ENCODE data around the gene WDR54.
A peak's percentile ranks its signal among the peaks of the same experiment; 100 is the strongest.

The WDR54 gene

DNA sequence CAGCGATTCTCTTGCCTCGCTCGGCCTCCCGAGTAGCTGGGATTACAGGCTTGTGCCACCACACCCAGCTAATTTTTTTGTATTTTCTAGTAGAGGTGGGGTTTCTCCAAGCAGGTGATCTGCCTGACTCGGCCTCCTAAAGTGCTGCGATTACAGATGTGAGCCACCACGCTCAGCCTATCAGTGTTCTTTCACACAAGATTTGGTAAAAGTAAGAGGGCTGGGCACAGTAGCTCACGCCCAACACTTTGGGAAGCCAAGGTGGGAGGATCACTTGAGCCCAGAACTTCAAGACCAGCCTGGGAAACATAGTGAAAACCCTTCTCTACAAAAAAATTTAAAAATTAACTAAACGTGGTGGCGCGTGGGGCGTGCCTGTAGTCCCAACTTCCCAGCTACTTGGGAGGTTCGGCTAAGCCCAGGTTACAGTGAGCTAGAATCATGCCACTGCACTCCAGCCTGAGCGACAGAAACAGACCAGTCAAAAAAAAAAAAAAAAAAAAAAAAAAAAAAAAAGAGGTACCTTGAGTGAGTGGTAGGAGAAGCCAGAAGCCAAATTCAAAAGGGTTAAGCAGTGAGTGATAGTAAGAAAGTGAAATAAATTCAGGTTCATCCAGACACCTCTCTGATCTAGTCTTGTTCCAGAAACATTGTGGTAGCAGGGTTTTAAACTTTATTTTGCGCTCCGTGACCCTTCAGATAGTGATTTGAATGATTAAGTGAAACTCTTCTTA, 50.0 kb downstream of the WDR54 start:
- H3K4me3 ChIP-seq (ENCODE audit: low read depth, low read length): peak overlapping the region; percentile 94
- TF ChIP-seq, protein P1, sequence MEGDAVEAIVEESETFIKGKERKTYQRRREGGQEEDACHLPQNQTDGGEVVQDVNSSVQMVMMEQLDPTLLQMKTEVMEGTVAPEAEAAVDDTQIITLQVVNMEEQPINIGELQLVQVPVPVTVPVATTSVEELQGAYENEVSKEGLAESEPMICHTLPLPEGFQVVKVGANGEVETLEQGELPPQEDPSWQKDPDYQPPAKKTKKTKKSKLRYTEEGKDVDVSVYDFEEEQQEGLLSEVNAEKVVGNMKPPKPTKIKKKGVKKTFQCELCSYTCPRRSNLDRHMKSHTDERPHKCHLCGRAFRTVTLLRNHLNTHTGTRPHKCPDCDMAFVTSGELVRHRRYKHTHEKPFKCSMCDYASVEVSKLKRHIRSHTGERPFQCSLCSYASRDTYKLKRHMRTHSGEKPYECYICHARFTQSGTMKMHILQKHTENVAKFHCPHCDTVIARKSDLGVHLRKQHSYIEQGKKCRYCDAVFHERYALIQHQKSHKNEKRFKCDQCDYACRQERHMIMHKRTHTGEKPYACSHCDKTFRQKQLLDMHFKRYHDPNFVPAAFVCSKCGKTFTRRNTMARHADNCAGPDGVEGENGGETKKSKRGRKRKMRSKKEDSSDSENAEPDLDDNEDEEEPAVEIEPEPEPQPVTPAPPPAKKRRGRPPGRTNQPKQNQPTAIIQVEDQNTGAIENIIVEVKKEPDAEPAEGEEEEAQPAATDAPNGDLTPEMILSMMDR (IDR thresholded peaks at IDR 0.05; ENCODE audit: low read depth, low read length): no peak
- no peak for TF ChIP-seq POLR2A (IDR thresholded peaks at IDR 0.05; ENCODE audit: extremely low read depth, insufficient read length)
- TF ChIP-seq MAX (IDR thresholded peaks at IDR 0.05; ENCODE audit: low read depth, low read length): no peak
- TF ChIP-seq MYC (IDR thresholded peaks at IDR 0.05; ENCODE audit: low read depth, low read length): no peak
- no peak for DNase-seq (ENCODE audit: low read depth)

- peak; percentile 99 for DNase-seq (ENCODE audit: low read depth)
- TF ChIP-seq, protein P1 (IDR thresholded peaks at IDR 0.05; ENCODE audit: low read depth, low read length): no peak
- TF ChIP-seq MAX (IDR thresholded peaks at IDR 0.05; ENCODE audit: low read depth, low read length): peak; percentile 75
- TF ChIP-seq POLR2A (IDR thresholded peaks at IDR 0.05; ENCODE audit: extremely low read depth, insufficient read length): peak; percentile 87
- peak; percentile 89 for TF ChIP-seq MYC (IDR thresholded peaks at IDR 0.05; ENCODE audit: low read depth, low read length)
These were observed 50.8 kb downstream of the WDR54 start, which contains the start of gene MRPL53 for GRCh38 chr2:74472086-74472944. Gene MRPL53 (minus strand): TSS chr2:74472680. CDS start chr2:74472660, 20 bp downstream.

GRCh38 chr2:74472945-74473258, 51.4 kb downstream of the WDR54 start:
- peak overlapping the region; percentile 94 for H3K4me3 ChIP-seq (ENCODE audit: low read depth, low read length)
- DNase-seq (ENCODE audit: low read depth): no peak
- TF ChIP-seq MYC (IDR thresholded peaks at IDR 0.05; ENCODE audit: low read depth, low read length) (no peak), POLR2A (IDR thresholded peaks at IDR 0.05; ENCODE audit: extremely low read depth, insufficient read length) (no peak), MAX (IDR thresholded peaks at IDR 0.05; ENCODE audit: low read depth, low read length) (no peak; the same call in 1 of the 2 replicates)
- TF ChIP-seq, protein P1 (IDR thresholded peaks at IDR 0.05; ENCODE audit: low read depth, low read length): no peak

More at GRCh38 chr2:74472086-74472944, 50.8 kb downstream of the WDR54 start, which contains the start of gene MRPL53:
- H3K4me3 ChIP-seq (ENCODE audit: low read depth, low read length): peak within 1 kb of the TSS; percentile 94

DNA sequence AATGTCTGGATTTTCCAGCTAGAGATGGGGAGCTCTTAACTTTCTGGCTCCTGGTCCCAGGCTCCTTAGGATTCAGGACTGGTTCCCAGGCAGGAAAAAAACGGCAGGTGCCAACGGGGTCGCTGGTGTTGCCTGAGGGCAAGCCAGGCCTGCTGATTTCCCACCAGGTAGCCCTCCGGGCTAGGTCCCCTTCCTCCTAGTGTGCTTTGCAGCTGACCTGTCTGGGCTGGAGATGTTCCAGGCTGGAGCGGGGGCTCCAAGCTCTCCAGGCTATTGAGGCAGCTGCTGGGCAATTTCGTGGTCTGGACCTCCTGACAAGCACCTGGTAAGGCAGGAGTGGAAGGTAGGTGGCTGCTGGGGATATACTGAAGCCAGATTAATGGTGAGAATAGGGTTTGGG, 53.0 kb downstream of the WDR54 start:
- TF ChIP-seq POLR2A (IDR thresholded peaks at IDR 0.05; ENCODE audit: extremely low read depth, insufficient read length): no peak
- TF ChIP-seq, protein P1 (IDR thresholded peaks at IDR 0.05; ENCODE audit: low read depth, low read length): no peak
- TF ChIP-seq MAX (IDR thresholded peaks at IDR 0.05; ENCODE audit: low read depth, low read length): no peak
- TF ChIP-seq MYC (IDR thresholded peaks at IDR 0.05; ENCODE audit: low read depth, low read length): no peak
- no peak overlapping the region for H3K4me3 ChIP-seq (ENCODE audit: low read depth, low read length)
- no peak for DNase-seq (ENCODE audit: low read depth)

- TF ChIP-seq MYC (IDR thresholded peaks at IDR 0.05; ENCODE audit: low read depth, low read length) (no peak), POLR2A (IDR thresholded peaks at IDR 0.05; ENCODE audit: extremely low read depth, insufficient read length) (no peak), MAX (IDR thresholded peaks at IDR 0.05; ENCODE audit: low read depth, low read length) (no peak)
- TF ChIP-seq, protein P1 (IDR thresholded peaks at IDR 0.05; ENCODE audit: low read depth, low read length): peak; percentile 57
- H3K4me3 ChIP-seq (ENCODE audit: low read depth, low read length): no peak overlapping the region
- DNase-seq (ENCODE audit: low read depth): peak; percentile 44
These were observed 53.4 kb downstream of the WDR54 start for GRCh38 chr2:74474899-74475298.

All from NB4 (cell line).